Liver (tissue), 9 donors: ENCODE results near the gene RASSF6. TPM values are rescaled to one million over a fixed set of nuclear protein-coding genes. Genes with fewer than 3 reads are reported as not detected.

ENCODE experiments used
- DNase-seq: peaks from one replicate; pipeline ENCODE4 v3.0.0-alpha.2; 2017; ENCODE audit warnings: low spot score
- H3K27ac ChIP-seq, 2 donors: one replicate each; pipeline ENCODE4 v1.7.0; 2013; ENCODE audit warnings: inconsistent platforms in 2 of 2, low read length in 2 of 2, control low read depth in 1 of 2, low read depth in 1 of 2, mild to moderate bottlenecking in 1 of 2
- H3K27me3 ChIP-seq, 4 donors: one replicate each; pipeline versions ENCODE4 v1.6.1 to v1.7.0; 2013; ENCODE audit warnings: low read length in 3 of 4, inconsistent platforms in 1 of 4, mild to moderate bottlenecking in 1 of 4, moderate library complexity in 1 of 4; ENCODE audit not compliant: control insufficient read depth in 4 of 4, insufficient read depth in 4 of 4
- H3K36me3 ChIP-seq, 4 donors: one replicate each; pipeline versions ENCODE4 v1.6.1 to v1.7.0; 2013; ENCODE audit warnings: low read length in 3 of 4, mild to moderate bottlenecking in 3 of 4, low read depth in 1 of 4, moderate library complexity in 1 of 4; ENCODE audit not compliant: control insufficient read depth in 4 of 4, insufficient read depth in 3 of 4
- H3K4me1 ChIP-seq, 4 donors: one replicate each; pipeline versions ENCODE4 v1.6.1 to v1.7.0; 2013; ENCODE audit warnings: low read length in 3 of 4, mild to moderate bottlenecking in 3 of 4, moderate library complexity in 1 of 4; ENCODE audit not compliant: control insufficient read depth in 4 of 4, insufficient read depth in 4 of 4
- H3K4me3 ChIP-seq, 3 donors: one replicate each; pipeline versions ENCODE4 v1.6.1 to v1.7.0; 2013; ENCODE audit warnings: low read length in 3 of 3, control low read depth in 1 of 3, low read depth in 1 of 3, mild to moderate bottlenecking in 1 of 3
- H3K9ac ChIP-seq, 2 donors: one replicate each; pipeline ENCODE4 v1.7.0; 2013; ENCODE audit warnings: low read length in 2 of 2, mild to moderate bottlenecking in 2 of 2, moderate library complexity in 2 of 2, control low read depth in 1 of 2, low read depth in 1 of 2
- H3K9me3 ChIP-seq, 4 donors: one replicate each; pipeline versions ENCODE4 v1.6.1 to v1.7.0; 2013; ENCODE audit warnings: low read length in 3 of 4; ENCODE audit not compliant: control insufficient read depth in 4 of 4
- ATF3 ChIP-seq: IDR thresholded peaks from 2 replicates; pipeline ENCODE4 v1.6.1; 2016; ENCODE audit warnings: antibody characterized with exemption
- CTCF ChIP-seq: fragments of 150-350 bp; IDR thresholded peaks from 2 replicates; pipeline ENCODE4 v1.5.1; 2017; ENCODE audit warnings: improper control_type of control experiment, low read depth, low read length; ENCODE audit not compliant: missing input control
- EGR1 ChIP-seq, 2 donors: IDR thresholded peaks; 2 replicates each; pipeline ENCODE4 v1.6.1; 2016 to 2018; ENCODE audit warnings: antibody characterized with exemption in 2 of 2, low read depth in 2 of 2
- FOXA1 ChIP-seq: IDR thresholded peaks from 2 replicates; pipeline ENCODE4 v1.6.1; 2016; ENCODE audit warnings: antibody characterized with exemption
- GABPA ChIP-seq, 2 donors: IDR thresholded peaks in 1 of 2; conservative IDR thresholded peaks in 1 of 2; 2 replicates each; pipeline ENCODE4 v1.6.1; 2016; ENCODE audit warnings: antibody characterized with exemption in 2 of 2, mild to moderate bottlenecking in 1 of 2, moderate library complexity in 1 of 2
- HNF4A ChIP-seq, 2 donors: conservative IDR thresholded peaks; 2 replicates each; pipeline ENCODE4 v1.6.1; 2016; ENCODE audit warnings: antibody characterized with exemption in 2 of 2, mild to moderate bottlenecking in 2 of 2
- HNF4G ChIP-seq: IDR thresholded peaks from 2 replicates; pipeline ENCODE4 v1.6.1; 2016; ENCODE audit warnings: antibody characterized with exemption
- JUND ChIP-seq, 2 donors: IDR thresholded peaks; 2 replicates each; pipeline ENCODE4 v1.6.1; 2016; ENCODE audit warnings: antibody characterized with exemption in 2 of 2
- NR2F2 ChIP-seq: IDR thresholded peaks from 2 replicates; pipeline ENCODE4 v1.6.1; 2016; ENCODE audit warnings: antibody characterized with exemption
- RAD21 ChIP-seq, 2 donors: IDR thresholded peaks; 2 replicates each; pipeline ENCODE4 v1.6.1; 2016; ENCODE audit warnings: antibody characterized with exemption in 2 of 2, mild to moderate bottlenecking in 2 of 2
- REST ChIP-seq: IDR thresholded peaks from 2 replicates; pipeline ENCODE4 v1.6.1; 2016; ENCODE audit warnings: antibody characterized with exemption, mild to moderate bottlenecking
- RXRA ChIP-seq, 2 donors: IDR thresholded peaks; 2 replicates each; pipeline ENCODE4 v1.6.1; 2017 to 2018; ENCODE audit warnings: antibody characterized with exemption in 2 of 2, mild to moderate bottlenecking in 1 of 2
- SP1 ChIP-seq: IDR thresholded peaks from 2 replicates; pipeline ENCODE4 v1.6.1; 2018; ENCODE audit warnings: antibody characterized with exemption, mild to moderate bottlenecking
- TAF1 ChIP-seq: conservative IDR thresholded peaks from 2 replicates; pipeline ENCODE4 v1.6.1; 2016; ENCODE audit warnings: antibody characterized with exemption, mild to moderate bottlenecking
- YY1 ChIP-seq: IDR thresholded peaks from 2 replicates; pipeline ENCODE4 v1.6.1; 2016; ENCODE audit warnings: antibody characterized with exemption, mild to moderate bottlenecking
- ZBTB33 ChIP-seq: IDR thresholded peaks from 2 replicates; pipeline ENCODE4 v1.6.1; 2016; ENCODE audit warnings: antibody characterized with exemption
- WGBS: extraction: QIAGEN DNeasy Blood & Tissue Kit; methylation state at CpG from one replicate; pipeline ENCODE4 v1.1.7; 2013; 5-methylcytosine and 5-hydroxymethylcytosine counted together
- polyA plus RNA-seq, 2 donors: library from polyadenylated mRNA; stranded (reverse) in 1 of 2; unstranded in 1 of 2; fragments of 200-250 nt in 1 of 2; fragments of >200 nt in 1 of 2; fragmentation: Nextera tagmentation in 1 of 2; extraction: Ambion mirVana in 1 of 2; gene quantifications; one replicate each; pipeline versions ENCODE4 v1.2.1 to v1.2.3, GENCODE V29; 2013 to 2015
- total RNA-seq, 2 donors: library from RNA; depleted of rRNA; stranded (reverse); fragments of >200 nt; gene quantifications; one replicate each; pipeline ENCODE4 v1.2.3, GENCODE V29; 2014
- donor health status: healthy.
- donor health status: healthy.
- donor health status: healthy.
- donor health status: healthy.
- donor health status: healthy.

RASSF6 gene
- total and polyA plus RNA-seq, 4 donors = 0.08 to 0.38 (median 0.12) TPM

GRCh38 chr4:73528171-73528570 lies 92.1 kb downstream of the RASSF6 start:
- Histone ChIP-seq H3K4me1 (peaks cover 0 to 13% (median 3%) of the 10 kb centered on the region in 4 donors), H3K9me3 (no peaks in the 10 kb centered on the region), H3K27me3 (no peaks in the 10 kb centered on the region), H3K27ac (no peak overlapping the region), H3K4me3 (no peak overlapping the region), H3K9ac (no peak overlapping the region), H3K36me3 (peaks cover 1 to 47% (median 31%) of the 10 kb centered on the region in 4 donors)
- 86% methylated on average over 2 of the region's 2 CpGs for WGBS
- no peak for TF ChIP-seq HNF4A (conservative IDR thresholded peaks at IDR 0.05)
- no peak for TF ChIP-seq CTCF
- no peak for TF ChIP-seq ZBTB33
- no peak for DNase-seq

- Histone ChIP-seq H3K9me3 (no peaks in the 10 kb centered on the region), H3K27me3 (no peaks in the 10 kb centered on the region), H3K4me3 (no peak overlapping the region), H3K27ac (no peak overlapping the region), H3K36me3 (peaks cover 1 to 44% (median 32%) of the 10 kb centered on the region in 4 donors), H3K9ac (no peak overlapping the region), H3K4me1 (peaks cover 0 to 9% (median 1%) of the 10 kb centered on the region in 4 donors)
- TF ChIP-seq CTCF = no peak
- TF ChIP-seq FOXA1 = no peak
- no peak for TF ChIP-seq EGR1 (IDR thresholded peaks at IDR 0.05; ENCODE audit: low read depth in 2 of 2)
- no peak for TF ChIP-seq RXRA (IDR thresholded peaks at IDR 0.05)
- no peak for TF ChIP-seq HNF4G
- TF ChIP-seq SP1 = no peak
- no peak for TF ChIP-seq RAD21 (IDR thresholded peaks at IDR 0.05)
- TF ChIP-seq GABPA (IDR thresholded peaks at IDR 0.05 in 1 of 2, conservative IDR thresholded peaks at IDR 0.05 in 1 of 2) = no peak
- 95% methylated on average over 1 of the region's 1 CpG for WGBS
- DNase-seq = no peak
Measured at GRCh38 chr4:73527196-73527595, 93.0 kb downstream of the RASSF6 start.

- no peak for DNase-seq
- TF ChIP-seq SP1 (no peak), YY1 (no peak), ATF3 (no peak), NR2F2 (no peak), FOXA1 (no peak), EGR1 (IDR thresholded peaks at IDR 0.05; ENCODE audit: low read depth in 2 of 2) (no peak), JUND (IDR thresholded peaks at IDR 0.05) (no peak), TAF1 (no peak), GABPA (IDR thresholded peaks at IDR 0.05 in 1 of 2, conservative IDR thresholded peaks at IDR 0.05 in 1 of 2) (no peak), REST (no peak), ZBTB33 (no peak)
Measured at GRCh38 chr4:73525611-73526010, 94.6 kb downstream of the RASSF6 start.

More at GRCh38 chr4:73525611-73526010, 94.6 kb downstream of the RASSF6 start:
- Histone ChIP-seq H3K9ac (no peak overlapping the region), H3K4me1 (peaks cover 0 to 4% (median 0%) of the 10 kb centered on the region in 4 donors), H3K27me3 (no peaks in the 10 kb centered on the region), H3K27ac (no peak overlapping the region), H3K9me3 (no peaks in the 10 kb centered on the region), H3K4me3 (no peak overlapping the region), H3K36me3 (peaks cover 4 to 52% (median 37%) of the 10 kb centered on the region in 4 donors)
- WGBS = 82% methylated on average over 1 of the region's 1 CpG
